Uterus (tissue), 4 donors: Measurements from ENCODE around the gene ERCC3. TPM values are rescaled to one million over a fixed set of nuclear protein-coding genes. Genes with fewer than 3 reads are reported as not detected.
"Not testable (repeated sequence)": the region's sequence is repeated elsewhere in the genome, so short reads cannot be mapped to it uniquely, and the experiment has no call there.

ENCODE experiments used
- DNase-seq, 2 donors: peaks; one replicate each; pipeline ENCODE4 v3.0.0-alpha.2; 2019 to 2020
- H3K27ac ChIP-seq, 2 donors: fragments of 200-600 bp; sonication (generic); 1 replicate in 1 of 2; 2 replicates in 1 of 2; pipeline ENCODE4 v1.5.1; 2016 to 2018
- H3K27me3 ChIP-seq, 2 donors: fragments of 200-600 bp; sonication (generic); one replicate each; pipeline ENCODE4 v1.5.1; 2018 to 2019; ENCODE audit warnings: control low read depth in 1 of 2
- H3K36me3 ChIP-seq, 2 donors: fragments of 200-600 bp; sonication (generic); one replicate each; pipeline ENCODE4 v1.5.1; 2019; ENCODE audit warnings: control low read depth in 1 of 2
- H3K4me1 ChIP-seq, 2 donors: fragments of 200-600 bp; sonication (generic); one replicate each; pipeline ENCODE4 v1.5.1; 2018 to 2019; ENCODE audit warnings: control low read depth in 1 of 2
- H3K4me3 ChIP-seq, 2 donors: fragments of 200-600 bp; sonication (generic); 1 replicate in 1 of 2; 2 replicates in 1 of 2; pipeline ENCODE4 v1.5.1; 2018 to 2019; ENCODE audit warnings: mild to moderate bottlenecking in 1 of 2
- H3K9me3 ChIP-seq, 2 donors: fragments of 200-600 bp; sonication (generic); one replicate each; pipeline ENCODE4 v1.5.1; 2019; ENCODE audit warnings: control low read depth in 1 of 2
- CTCF ChIP-seq, 4 experiments: fragments of 200-600 bp in 2 of 4; fragments of 450-650 bp in 2 of 4; sonication (generic) in 2 of 4; IDR thresholded peaks; one replicate each; pipeline ENCODE4 v1.5.1; 2016 to 2019; ENCODE audit warnings: antibody characterized with exemption in 4 of 4, mild to moderate bottlenecking in 2 of 4, moderate library complexity in 1 of 4
- POLR2A ChIP-seq, 2 donors: fragments of 450-650 bp; IDR thresholded peaks; one replicate each; pipeline ENCODE4 v1.6.1; 2016; ENCODE audit warnings: antibody characterized with exemption in 2 of 2, mild to moderate bottlenecking in 1 of 2, moderate library complexity in 1 of 2
- intact Hi-C: fragments of 100-400 bp; cut with DNase I; formaldehyde crosslinking; loops from one replicate; pipeline ENCODE4 v1.15.1; 2023; ENCODE audit warnings: low total_unique reads
- total RNA-seq, 4 donors: library from RNA; depleted of rRNA in 3 of 4; stranded (reverse); fragments of >200 nt in 3 of 4; gene quantifications; one replicate each; pipeline versions ENCODE4 v1.1.0 to v1.2.4, GENCODE V29; 2014 to 2023
- donor health status: DM: yes; HTN: yes; CAD: no.

Gene ERCC3
- total RNA-seq, 4 donors from 2014 or later: 47.6 to 153 (median 57.5) TPM

GRCh38 chr2:127226520-127227263 lies 67.3 kb downstream of the ERCC3 start:
- DNase-seq: no peak

GRCh38 chr2:127226132-127226519 lies 67.8 kb downstream of the ERCC3 start:
- no peaks in the 10 kb centered on the region for H3K36me3 ChIP-seq
- intact Hi-C loops: no loop called here
- TF ChIP-seq CTCF (IDR thresholded peaks at IDR 0.05): no peak
- TF ChIP-seq POLR2A (IDR thresholded peaks at IDR 0.05): no peak
- no peak overlapping the region for H3K27ac ChIP-seq
- H3K4me3 ChIP-seq: no peak overlapping the region
- no peaks in the 10 kb centered on the region for H3K9me3 ChIP-seq
- DNase-seq: no peak
- no peaks in the 10 kb centered on the region for H3K4me1 ChIP-seq
- no peaks in the 10 kb centered on the region for H3K27me3 ChIP-seq

More at GRCh38 chr2:127226520-127227263, 67.3 kb downstream of the ERCC3 start:
- no peak for TF ChIP-seq CTCF (IDR thresholded peaks at IDR 0.05)
- H3K9me3 ChIP-seq: no peaks in the 10 kb centered on the region
- no peaks in the 10 kb centered on the region for H3K4me1 ChIP-seq
- no peak overlapping the region for H3K27ac ChIP-seq
- H3K27me3 ChIP-seq: no peaks in the 10 kb centered on the region
- intact Hi-C loops: no loop called here
- H3K4me3 ChIP-seq: no peak overlapping the region
- H3K36me3 ChIP-seq: no peaks in the 10 kb centered on the region

GRCh38 chr2:127225186-127225960 lies 68.6 kb downstream of the ERCC3 start:
- DNase-seq: no peak
- Histone ChIP-seq H3K36me3 (no peaks in the 10 kb centered on the region), H3K27me3 (no peaks in the 10 kb centered on the region), H3K4me1 (peaks cover 0 to 5% of the 10 kb centered on the region in 2 donors), H3K4me3 (no peak overlapping the region), H3K9me3 (no peaks in the 10 kb centered on the region), H3K27ac (no peak overlapping the region)
- intact Hi-C loops: no loop called here
- no peak for TF ChIP-seq CTCF (IDR thresholded peaks at IDR 0.05)
- TF ChIP-seq POLR2A (IDR thresholded peaks at IDR 0.05): no peak

- H3K4me3 ChIP-seq, H3K27ac ChIP-seq, H3K36me3 ChIP-seq, intact Hi-C loops, H3K4me1 ChIP-seq, H3K9me3 ChIP-seq, H3K27me3 ChIP-seq, DNase-seq: not testable (repeated sequence)
These were observed 69.8 kb downstream of the ERCC3 start for GRCh38 chr2:127224135-127224534.

- Histone ChIP-seq H3K27ac (no peak overlapping the region), H3K4me1 (peaks cover 0 to 17% of the 10 kb centered on the region in 2 donors), H3K9me3 (no peaks in the 10 kb centered on the region), H3K36me3 (no peaks in the 10 kb centered on the region), H3K27me3 (peaks cover 6 to 7% of the 10 kb centered on the region in 2 donors), H3K4me3 (no peak overlapping the region)
- intact Hi-C loops: no loop called here
- no peak for DNase-seq
- TF ChIP-seq POLR2A (IDR thresholded peaks at IDR 0.05) (no peak), CTCF (IDR thresholded peaks at IDR 0.05) (no peak)
These were observed 73.0 kb downstream of the ERCC3 start for GRCh38 chr2:127220768-127221527.
